Fibroblast of the aortic adventitia (primary cell): ENCODE measurements around the gene PRKCH. TPM values are rescaled to one million over a fixed set of nuclear protein-coding genes. Genes with fewer than 3 reads are reported as not detected.
A peak's percentile ranks its signal among the peaks of the same experiment; 100 is the strongest.

Source experiments
- DNase-seq: peaks from one replicate; pipeline ENCODE4 v3.0.0-alpha.2; 2010; ENCODE audit warnings: low read depth
- H3K4me3 ChIP-seq: 2 replicates; pipeline ENCODE4 v1.5.1; 2011; ENCODE audit warnings: low read depth, mild to moderate bottlenecking, control low read depth, low read length, moderate library complexity
- CTCF ChIP-seq: IDR thresholded peaks from 2 replicates; pipeline ENCODE4 v1.5.1; 2011; ENCODE audit warnings: mild to moderate bottlenecking, low read length, control low read depth, inconsistent platforms; ENCODE audit not compliant: insufficient read depth
- total RNA-seq: library from RNA; depleted of rRNA; stranded (reverse); fragments of >200 nt; gene quantifications from 2 replicates; pipeline ENCODE4 v1.2.3, GENCODE V29; 2012; ENCODE audit warnings: low replicate concordance

The PRKCH gene
- total RNA-seq, 1 donor = 4.2 TPM

- TF ChIP-seq CTCF = no peak
- no peak overlapping the region for H3K4me3 ChIP-seq
- no peak for DNase-seq
Measured at GRCh38 chr14:61288720-61289119, 32.7 kb upstream of the PRKCH start.

GRCh38 chr14:61290701-61291100 is 30.7 kb upstream of the PRKCH start:
- no peak for TF ChIP-seq CTCF
- no peak for DNase-seq
- H3K4me3 ChIP-seq = no peak overlapping the region

GRCh38 chr14:61296151-61296550 is 25.2 kb upstream of the PRKCH start:
- H3K4me3 ChIP-seq = no peak overlapping the region
- no peak for TF ChIP-seq CTCF
- DNase-seq = no peak

DNA sequence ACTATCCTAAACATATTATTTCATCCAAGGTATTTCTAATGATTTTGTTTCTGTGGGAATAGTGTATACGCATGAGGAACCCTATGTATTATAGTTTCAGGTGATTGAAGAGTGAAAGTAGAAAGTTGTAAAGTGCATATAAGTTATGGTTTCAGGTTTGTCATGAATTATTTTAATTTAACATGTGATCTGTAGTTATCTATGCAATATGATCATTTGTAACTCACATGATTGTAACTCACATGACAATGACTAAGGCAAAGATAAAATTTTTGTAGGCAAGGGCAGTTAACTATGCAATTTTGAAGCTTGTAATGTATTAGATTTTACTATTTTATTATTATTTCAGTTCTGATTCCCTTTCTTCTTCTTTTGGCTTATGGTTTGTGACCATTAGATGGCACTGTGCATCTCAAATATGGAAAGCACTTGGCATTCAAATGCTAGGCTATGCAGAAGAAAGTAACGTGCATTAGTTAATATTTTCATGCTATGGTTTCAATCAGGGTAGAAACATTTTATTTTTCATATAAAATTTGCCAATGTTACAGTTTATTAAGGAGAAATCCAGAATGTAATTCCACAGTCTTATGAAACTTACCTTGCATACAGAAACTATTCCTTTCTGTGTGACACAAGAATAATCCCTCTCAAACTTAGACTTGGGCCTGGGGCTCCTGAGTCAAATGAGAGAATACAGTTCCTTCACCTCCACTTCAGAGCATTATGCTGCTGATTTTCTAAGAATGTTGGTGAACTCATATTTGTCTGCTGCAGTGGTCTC is 24.5 kb upstream of the PRKCH start:
- DNase-seq = peak; percentile 67
- TF ChIP-seq CTCF = peak; percentile 77
- H3K4me3 ChIP-seq = no peak overlapping the region

- no peak overlapping the region for H3K4me3 ChIP-seq
- no peak for TF ChIP-seq CTCF
- no peak for DNase-seq
Measured at GRCh38 chr14:61297581-61297980, 23.8 kb upstream of the PRKCH start.

DNA sequence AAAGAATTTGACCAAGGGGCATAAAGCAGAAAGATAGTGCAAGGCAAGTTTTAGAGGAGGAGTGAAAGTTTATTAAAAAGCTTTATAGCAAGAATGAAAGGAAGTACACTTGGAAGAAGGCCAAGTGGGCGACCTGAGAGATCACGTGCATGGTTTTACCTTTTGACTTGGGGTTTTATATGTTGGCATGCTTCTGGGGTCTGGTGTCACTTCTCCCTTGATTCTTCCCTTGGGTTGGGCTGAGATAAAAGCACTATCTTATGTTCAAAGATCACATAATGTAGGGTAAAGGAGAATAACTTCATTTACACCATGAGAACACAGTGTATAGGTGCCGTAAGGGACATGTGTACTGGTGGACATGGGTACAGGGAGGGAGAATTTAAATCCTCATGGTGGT is 22.6 kb upstream of the PRKCH start:
- no peak overlapping the region for H3K4me3 ChIP-seq
- no peak for DNase-seq
- TF ChIP-seq CTCF = no peak

GRCh38 chr14:61300209-61300608 is 21.2 kb upstream of the PRKCH start:
- no peak overlapping the region for H3K4me3 ChIP-seq
- DNase-seq = no peak
- no peak for TF ChIP-seq CTCF
